HepG2 (cell line): ENCODE results near the gene SPRED2. TPM values are rescaled to one million over a fixed set of nuclear protein-coding genes. Genes with fewer than 3 reads are reported as not detected.

Source experiments
- ATAC-seq: fragments of 200-7000 bp; cut with Tn5 transposase; 3 replicates; pipeline ENCODE4 v1.9.1; 2020; ENCODE audit warnings: mild to moderate bottlenecking, moderate library complexity
- BruUV-seq: library from RNA; stranded (reverse); fragments of 400-500 nt; replicated peaks from 2 replicates; lab custom pipeline; 2021; lab: Mats Ljungman, UMichigan
- CTCF ChIA-PET: fragments of 300-600 bp; formaldehyde crosslinking; extraction: SDS; loops from one replicate; lab custom pipeline; 2021; ENCODE audit warnings: low total read pairs, inconsistent platforms, low intra/inter-chr PET ratio; lab: Yijun Ruan, JAX
- POLR2A ChIA-PET: fragments of 350-600 bp; sonication (Branson Sonifier 250); formaldehyde crosslinking; loops from one replicate; lab custom pipeline; 2020; ENCODE audit warnings: antibody characterized with exemption, inconsistent platforms; lab: Yijun Ruan, JAX
- DNase-seq: peaks from one replicate; pipeline ENCODE4 v3.0.0-alpha.2; 2015; ENCODE audit warnings: low spot score
- FAIRE-seq: peaks from 3 replicates; lab custom pipeline; 2011; peaks lifted over from hg19 to GRCh38; lab: Jason Lieb, UNC
- H2AFZ ChIP-seq: one replicate; pipeline ENCODE4 v1.6.1; 2011; ENCODE audit warnings: low read length, inconsistent platforms
- H3K27ac ChIP-seq: fragments of 300-600 bp; 3 replicates; pipeline ENCODE4 v1.8.0; 2011; ENCODE audit warnings: mixed run types, mild to moderate bottlenecking, mixed read lengths, low read length, inconsistent platforms; ENCODE audit not compliant: insufficient read depth; ENCODE audit errors: extremely low read length
- H3K27me3 ChIP-seq, 2 experiments: fragments of 200-600 bp in 1 of 2; 2 replicates in 1 of 2; 3 replicates in 1 of 2; pipeline versions ENCODE4 v1.6.0 to v1.8.0; 2011; ENCODE audit warnings: low read length in 2 of 2, mild to moderate bottlenecking in 2 of 2, moderate library complexity in 2 of 2, inconsistent platforms in 1 of 2; ENCODE audit not compliant: insufficient read depth in 2 of 2, control insufficient read depth in 1 of 2
- H3K36me3 ChIP-seq, 2 experiments: fragments of 200-600 bp in 1 of 2; replicated peaks in 1 of 2; 2 replicates in 1 of 2; 3 replicates in 1 of 2; pipeline versions ENCODE4 v1.5.1 to v1.8.0; 2011; ENCODE audit warnings: low read length in 2 of 2, inconsistent platforms in 1 of 2; ENCODE audit not compliant: insufficient read depth in 2 of 2, control insufficient read depth in 1 of 2
- H3K4me1 ChIP-seq: 2 replicates; pipeline ENCODE4 v1.5.1; 2012; ENCODE audit warnings: low read length, inconsistent platforms; ENCODE audit not compliant: insufficient read depth
- H3K4me2 ChIP-seq: 2 replicates; pipeline ENCODE4 v1.6.0; 2011; ENCODE audit warnings: low read depth, low read length, inconsistent platforms
- H3K4me3 ChIP-seq, 3 experiments: fragments of 200-600 bp in 1 of 3; sonication (generic), shearing (Covaris generic) in 1 of 3; replicated peaks in 1 of 3; 2 replicates each; pipeline ENCODE4 v1.5.1; 2011 to 2016; ENCODE audit warnings: low read length in 3 of 3, inconsistent platforms in 2 of 3, low read depth in 2 of 3, mild to moderate bottlenecking in 2 of 3, control low read depth in 1 of 3, mixed read lengths in 1 of 3; ENCODE audit not compliant: insufficient read depth in 1 of 3
- H3K79me2 ChIP-seq: one replicate; pipeline ENCODE4 v1.6.1; 2011; ENCODE audit warnings: low read length, inconsistent platforms; ENCODE audit not compliant: insufficient read depth
- H3K9ac ChIP-seq: 2 replicates; pipeline ENCODE4 v1.6.0; 2011; ENCODE audit warnings: mild to moderate bottlenecking, low read depth, low read length, inconsistent platforms; ENCODE audit not compliant: insufficient read depth
- H3K9me3 ChIP-seq: 2 replicates; pipeline ENCODE4 v1.5.1; 2012; ENCODE audit warnings: mild to moderate bottlenecking, low read length
- H4K20me1 ChIP-seq: 2 replicates; pipeline ENCODE4 v1.6.0; 2011; ENCODE audit warnings: inconsistent platforms, mild to moderate bottlenecking, low read length, moderate library complexity; ENCODE audit not compliant: insufficient read depth
- BCL6 ChIP-seq: IDR thresholded peaks from 2 replicates; pipeline ENCODE4 v1.6.1; 2016; ENCODE audit warnings: missing genetic modification reagents, missing compliant biosample characterization
- GLI4 ChIP-seq: sonication (generic); formaldehyde crosslinking; IDR thresholded peaks from 2 replicates; pipeline ENCODE4 v1.5.1; 2020; ENCODE audit warnings: missing genetic modification reagents, mild to moderate bottlenecking, moderate library complexity, borderline replicate concordance
- RARA ChIP-seq: IDR thresholded peaks from 2 replicates; pipeline ENCODE4 v1.6.1; 2016; ENCODE audit warnings: missing genetic modification reagents, missing compliant biosample characterization
- TFDP1 ChIP-seq: IDR thresholded peaks from 2 replicates; pipeline ENCODE4 v1.6.1; 2016; ENCODE audit warnings: missing compliant biosample characterization, missing genetic modification reagents, borderline replicate concordance
- ZNF646 ChIP-seq: sonication (generic); formaldehyde crosslinking; IDR thresholded peaks from 2 replicates; pipeline ENCODE4 v1.9.0; 2021; ENCODE audit warnings: mild to moderate bottlenecking, missing genetic modification reagents
- ZNF841 ChIP-seq: sonication (generic); formaldehyde crosslinking; IDR thresholded peaks from 2 replicates; pipeline ENCODE4 v1.8.1; 2023; ENCODE audit warnings: missing genetic modification reagents, borderline replicate concordance
- WGBS: methylation state at CpG from one replicate; pipeline ENCODE4 v1.1.6; 2017; ENCODE audit warnings: low lambda C conversion rate; 5-methylcytosine and 5-hydroxymethylcytosine counted together
- in situ Hi-C: cut with HindIII; loops from 2 replicates; pipeline ENCODE4 v1.10.0; 2017; ENCODE audit warnings: low pct_unique_long_range_greater_than_20kb; ENCODE audit not compliant: extremely low pct_ligation_motif_present
- intact Hi-C: fragments of 100-400 bp; cut with micrococcal nuclease; formaldehyde crosslinking; loops from one replicate; pipeline ENCODE4 v1.10.0; 2022; ENCODE audit not compliant: unreplicated experiment
- polyA plus RNA-seq, 8 experiments: library from polyadenylated mRNA; depleted of rRNA in 3 of 8; stranded (reverse) in 7 of 8; unstranded in 1 of 8; fragments of >200 nt; fragmentation: Illumina TruSeq in 4 of 8; extraction: Trizol in 4 of 8; gene quantifications; 2 replicates each; pipeline versions ENCODE4 v1.2.1 to v1.2.3, GENCODE V29; 2011 to 2016; ENCODE audit warnings: low read depth in 4 of 8, missing spikeins in 1 of 8, mixed read lengths in 1 of 8; ENCODE audit not compliant: insufficient read depth in 1 of 8
- total RNA-seq, 5 experiments: library from RNA; depleted of rRNA; stranded (reverse); fragments of >200 nt; fragmentation: Illumina TruSeq; extraction: Trizol; gene quantifications; 2 replicates each; pipeline ENCODE4 v1.2.3, GENCODE V29; 2016; ENCODE audit warnings: low read depth in 1 of 5
- TF ChIP-seq, protein P1 (sequence below): sonication (generic); formaldehyde crosslinking; IDR thresholded peaks from 2 replicates; pipeline ENCODE4 v1.4.0; 2020; ENCODE audit warnings: mild to moderate bottlenecking, missing genetic modification reagents
- TF ChIP-seq, protein P2 (sequence below): sonication (generic); formaldehyde crosslinking; IDR thresholded peaks from one replicate; pipeline ENCODE4 v1.5.1; 2020; ENCODE audit warnings: mild to moderate bottlenecking, missing genetic modification reagents; ENCODE audit errors: not compliant biosample characterization

SPRED2 gene
- total and polyA plus RNA-seq, 2 of the 13 experiments (the other 11 are each of a cell fraction or from before 2014, with no cell fraction given) = 13.0 to 37.0 TPM

DNA sequence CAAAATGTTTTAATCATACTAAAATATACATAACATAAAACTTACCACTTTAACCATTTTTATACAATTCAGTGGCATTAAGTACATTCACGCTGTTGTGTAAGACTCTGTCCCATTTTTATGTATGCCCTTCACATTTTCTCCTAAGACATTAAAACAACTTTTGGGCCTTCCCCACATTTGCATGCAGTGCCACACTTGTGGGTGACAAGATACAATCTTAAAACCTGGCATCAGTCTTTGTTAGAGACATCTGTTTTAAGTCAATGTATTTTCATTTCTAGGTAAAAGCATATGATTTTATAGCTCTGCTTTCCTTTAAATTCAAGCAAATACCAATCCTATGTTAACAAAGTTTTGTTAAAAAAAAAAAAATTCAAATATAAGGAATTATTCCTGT is 17.3 kb downstream of the SPRED2 start:
- Histone ChIP-seq H3K27me3 (no peaks in the 10 kb centered on the region), H3K9ac (no peak overlapping the region), H3K79me2 (peaks cover 96% of the 10 kb centered on the region), H3K4me2 (no peak overlapping the region), H3K27ac (no peak overlapping the region), H2AFZ (no peak overlapping the region), H3K4me1 (peaks cover 73% of the 10 kb centered on the region), H4K20me1 (peaks cover 98% of the 10 kb centered on the region), H3K9me3 (no peaks in the 10 kb centered on the region), H3K36me3 (peaks cover 8 to 10% of the 10 kb centered on the region in 2 experiments; a peak in 4 of 5 replicates), H3K4me3 (no peak overlapping the region)
- BruUV-seq = no TSS peak
- ChIA-PET CTCF (no interaction called here), POLR2A (no interaction called here)
- FAIRE-seq = no peak
- DNase-seq = no peak
- no peak for ATAC-seq
- intact Hi-C loops (no loop called here), in situ Hi-C loops (no loop called here)
- WGBS = 98% methylated on average over 1 of the region's 1 CpG
- TF ChIP-seq, protein P1, sequence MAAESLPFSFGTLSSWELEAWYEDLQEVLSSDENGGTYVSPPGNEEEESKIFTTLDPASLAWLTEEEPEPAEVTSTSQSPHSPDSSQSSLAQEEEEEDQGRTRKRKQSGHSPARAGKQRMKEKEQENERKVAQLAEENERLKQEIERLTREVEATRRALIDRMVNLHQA = no peak
- TF ChIP-seq TFDP1 (CRISPR knock-in tag) (no peak), ZNF646 (no peak), BCL6 (CRISPR knock-in tag) (no peak), RARA (CRISPR knock-in tag) (no peak), ZNF841 (CRISPR knock-in tag) (no peak), GLI4 (CRISPR knock-in tag) (no peak)
- TF ChIP-seq, protein P2, sequence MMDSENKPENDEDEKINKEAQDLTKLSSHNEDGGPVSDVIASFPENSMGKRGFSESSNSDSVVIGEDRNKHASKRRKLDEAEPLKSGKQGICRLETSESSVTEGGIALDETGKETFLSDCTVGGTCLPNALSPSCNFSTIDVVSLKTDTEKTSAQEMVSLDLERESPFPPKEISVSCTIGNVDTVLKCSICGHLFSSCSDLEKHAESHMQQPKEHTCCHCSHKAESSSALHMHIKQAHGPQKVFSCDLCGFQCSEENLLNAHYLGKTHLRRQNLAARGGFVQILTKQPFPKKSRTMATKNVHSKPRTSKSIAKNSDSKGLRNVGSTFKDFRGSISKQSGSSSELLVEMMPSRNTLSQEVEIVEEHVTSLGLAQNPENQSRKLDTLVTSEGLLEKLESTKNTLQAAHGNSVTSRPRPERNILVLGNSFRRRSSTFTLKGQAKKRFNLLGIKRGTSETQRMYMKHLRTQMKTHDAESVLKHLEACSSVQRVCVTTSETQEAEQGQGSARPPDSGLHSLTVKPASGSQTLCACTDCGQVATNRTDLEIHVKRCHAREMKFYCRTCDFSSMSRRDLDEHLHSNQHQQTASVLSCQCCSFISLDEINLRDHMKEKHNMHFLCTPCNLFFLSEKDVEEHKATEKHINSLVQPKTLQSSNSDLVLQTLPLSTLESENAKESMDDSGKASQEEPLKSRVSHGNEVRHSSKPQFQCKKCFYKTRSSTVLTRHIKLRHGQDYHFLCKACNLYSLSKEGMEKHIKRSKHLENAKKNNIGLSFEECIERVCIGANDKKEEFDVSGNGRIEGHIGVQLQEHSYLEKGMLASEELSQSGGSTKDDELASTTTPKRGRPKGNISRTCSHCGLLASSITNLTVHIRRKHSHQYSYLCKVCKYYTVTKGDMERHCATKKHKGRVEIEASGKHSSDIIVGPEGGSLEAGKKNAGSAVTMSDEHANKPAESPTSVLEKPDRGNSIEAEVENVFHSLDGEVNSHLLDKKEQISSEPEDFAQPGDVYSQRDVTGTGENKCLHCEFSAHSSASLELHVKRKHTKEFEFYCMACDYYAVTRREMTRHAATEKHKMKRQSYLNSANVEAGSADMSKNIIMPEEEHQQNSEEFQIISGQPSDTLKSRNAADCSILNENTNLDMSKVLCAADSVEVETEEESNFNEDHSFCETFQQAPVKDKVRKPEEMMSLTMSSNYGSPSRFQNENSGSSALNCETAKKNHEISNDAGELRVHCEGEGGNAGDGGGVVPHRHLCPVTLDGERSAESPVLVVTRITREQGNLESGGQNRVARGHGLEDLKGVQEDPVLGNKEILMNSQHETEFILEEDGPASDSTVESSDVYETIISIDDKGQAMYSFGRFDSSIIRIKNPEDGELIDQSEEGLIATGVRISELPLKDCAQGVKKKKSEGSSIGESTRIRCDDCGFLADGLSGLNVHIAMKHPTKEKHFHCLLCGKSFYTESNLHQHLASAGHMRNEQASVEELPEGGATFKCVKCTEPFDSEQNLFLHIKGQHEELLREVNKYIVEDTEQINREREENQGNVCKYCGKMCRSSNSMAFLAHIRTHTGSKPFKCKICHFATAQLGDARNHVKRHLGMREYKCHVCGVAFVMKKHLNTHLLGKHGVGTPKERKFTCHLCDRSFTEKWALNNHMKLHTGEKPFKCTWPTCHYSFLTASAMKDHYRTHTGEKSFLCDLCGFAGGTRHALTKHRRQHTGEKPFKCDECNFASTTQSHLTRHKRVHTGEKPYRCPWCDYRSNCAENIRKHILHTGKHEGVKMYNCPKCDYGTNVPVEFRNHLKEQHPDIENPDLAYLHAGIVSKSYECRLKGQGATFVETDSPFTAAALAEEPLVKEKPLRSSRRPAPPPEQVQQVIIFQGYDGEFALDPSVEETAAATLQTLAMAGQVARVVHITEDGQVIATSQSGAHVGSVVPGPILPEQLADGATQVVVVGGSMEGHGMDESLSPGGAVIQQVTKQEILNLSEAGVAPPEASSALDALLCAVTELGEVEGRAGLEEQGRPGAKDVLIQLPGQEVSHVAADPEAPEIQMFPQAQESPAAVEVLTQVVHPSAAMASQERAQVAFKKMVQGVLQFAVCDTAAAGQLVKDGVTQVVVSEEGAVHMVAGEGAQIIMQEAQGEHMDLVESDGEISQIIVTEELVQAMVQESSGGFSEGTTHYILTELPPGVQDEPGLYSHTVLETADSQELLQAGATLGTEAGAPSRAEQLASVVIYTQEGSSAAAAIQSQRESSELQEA (CRISPR knock-in tag) = no peak
